Fibroblast of villous mesenchyme (primary cell): Measurements from ENCODE around the gene GALK2. TPM values are rescaled to one million over a fixed set of nuclear protein-coding genes. Genes with fewer than 3 reads are reported as not detected.
"Not testable (repeated sequence)": the region's sequence is repeated elsewhere in the genome, so short reads cannot be mapped to it uniquely, and the experiment has no call there.

Experiments used
- DNase-seq: peaks from one replicate; pipeline ENCODE4 v3.0.0-alpha.2; 2010; ENCODE audit warnings: low read depth
- H3K4me3 ChIP-seq: 2 replicates; pipeline ENCODE4 v1.5.1; 2011; ENCODE audit warnings: low read depth, mild to moderate bottlenecking, low read length
- CTCF ChIP-seq: IDR thresholded peaks from 2 replicates; pipeline ENCODE4 v1.5.1; 2012; ENCODE audit warnings: low read depth, mild to moderate bottlenecking, low read length; ENCODE audit not compliant: insufficient read depth
- total RNA-seq: library from RNA; depleted of rRNA; stranded (reverse); fragments of >200 nt; gene quantifications from 2 replicates; pipeline ENCODE4 v1.2.3, GENCODE V29; 2012

GALK2 gene
- total RNA-seq, 1 donor = 58.7 TPM

- no peak overlapping the region for H3K4me3 ChIP-seq
- no peak for TF ChIP-seq CTCF
- DNase-seq = no peak
Observed at GRCh38 chr15:49189631-49190030, 19.6 kb downstream of the GALK2 start.

- no peak for DNase-seq
- no peak overlapping the region for H3K4me3 ChIP-seq
- no peak for TF ChIP-seq CTCF
Observed at GRCh38 chr15:49190586-49190985, 20.5 kb downstream of the GALK2 start.

GRCh38 chr15:49191892-49192291, 21.8 kb downstream of the GALK2 start:
- no peak overlapping the region for H3K4me3 ChIP-seq
- TF ChIP-seq CTCF = no peak

GRCh38 chr15:49196856-49197255, 26.8 kb downstream of the GALK2 start:
- H3K4me3 ChIP-seq = no peak overlapping the region
- no peak for TF ChIP-seq CTCF
- DNase-seq = no peak

More at GRCh38 chr15:49191892-49192291, 21.8 kb downstream of the GALK2 start:
- no peak for DNase-seq

- no peak for DNase-seq
- no peak for TF ChIP-seq CTCF
- no peak overlapping the region for H3K4me3 ChIP-seq
Observed at GRCh38 chr15:49199666-49200065, 29.6 kb downstream of the GALK2 start.

- H3K4me3 ChIP-seq = no peak overlapping the region
- no peak for TF ChIP-seq CTCF
- no peak for DNase-seq
Observed at GRCh38 chr15:49200347-49200746, 30.3 kb downstream of the GALK2 start.

GRCh38 chr15:49208102-49208501, 38.1 kb downstream of the GALK2 start:
- DNase-seq, H3K4me3 ChIP-seq: not testable (repeated sequence)

- no peak overlapping the region for H3K4me3 ChIP-seq
- no peak for DNase-seq
- no peak for TF ChIP-seq CTCF
Observed at GRCh38 chr15:49212897-49213296, 42.9 kb downstream of the GALK2 start.
